ENCODE results near the gene GBE1.

Gene GBE1

DNA sequence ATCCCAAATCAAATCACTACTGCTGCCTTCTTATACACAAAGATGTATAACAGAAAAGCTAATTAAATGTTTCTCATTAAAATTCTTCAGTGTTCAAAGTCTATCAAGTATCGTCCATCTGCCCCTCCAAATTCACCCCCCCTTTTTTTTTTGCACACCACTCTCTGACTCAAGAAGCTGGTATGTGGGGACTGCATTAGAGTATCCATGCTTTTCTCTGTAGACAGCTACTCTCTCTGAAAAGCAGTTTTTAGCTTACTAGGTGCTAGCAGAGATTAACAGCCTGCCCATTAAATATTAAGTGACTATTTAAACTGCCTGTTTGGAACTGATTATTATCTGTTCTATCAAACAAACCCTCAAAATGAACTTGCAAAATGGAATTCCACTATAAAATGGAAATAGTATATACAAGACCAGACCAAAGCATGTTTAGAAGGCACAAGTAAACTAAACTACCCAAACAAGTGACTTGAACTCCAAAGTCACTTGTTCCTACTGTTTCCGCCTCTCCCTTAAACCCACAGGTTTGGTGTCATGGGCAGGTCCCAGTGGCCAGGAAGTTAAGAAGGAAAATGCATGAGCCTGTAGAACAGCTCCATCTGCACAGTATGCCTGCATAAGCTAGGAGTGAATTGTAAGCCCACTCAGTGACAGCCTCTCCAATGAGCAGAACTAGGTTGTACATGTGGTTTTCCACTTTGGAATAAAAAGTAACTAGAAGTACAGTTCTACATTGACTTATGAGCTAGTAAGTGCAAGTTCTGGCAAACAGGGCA, 32.5 kb downstream of the GBE1 start:
- Histone ChIP-seq H3K27ac (ENCODE audit: low read length) (no peak overlapping the region), H3K9me3 (ENCODE audit: insufficient read depth, low read length) (no peaks in the 10 kb centered on the region), H2AFZ (ENCODE audit: low read depth, low read length) (no peak overlapping the region), H3K4me3 (ENCODE audit: low read length) (no peak overlapping the region), H3K4me1 (ENCODE audit: low read length) (no peaks in the 10 kb centered on the region), H3K27me3 (ENCODE audit: low read depth, low read length) (no peaks in the 10 kb centered on the region), H3K79me2 (ENCODE audit: low read length) (no peaks in the 10 kb centered on the region), H3K4me2 (ENCODE audit: low read length) (no peak overlapping the region), H3K9ac (ENCODE audit: low read length) (no peak overlapping the region), H4K20me1 (ENCODE audit: insufficient read depth, low read length) (no peaks in the 10 kb centered on the region), H3K36me3 (replicated peaks; ENCODE audit: low read depth, low read length) (peaks cover 2% of the 10 kb centered on the region)
- TF ChIP-seq, protein P1, sequence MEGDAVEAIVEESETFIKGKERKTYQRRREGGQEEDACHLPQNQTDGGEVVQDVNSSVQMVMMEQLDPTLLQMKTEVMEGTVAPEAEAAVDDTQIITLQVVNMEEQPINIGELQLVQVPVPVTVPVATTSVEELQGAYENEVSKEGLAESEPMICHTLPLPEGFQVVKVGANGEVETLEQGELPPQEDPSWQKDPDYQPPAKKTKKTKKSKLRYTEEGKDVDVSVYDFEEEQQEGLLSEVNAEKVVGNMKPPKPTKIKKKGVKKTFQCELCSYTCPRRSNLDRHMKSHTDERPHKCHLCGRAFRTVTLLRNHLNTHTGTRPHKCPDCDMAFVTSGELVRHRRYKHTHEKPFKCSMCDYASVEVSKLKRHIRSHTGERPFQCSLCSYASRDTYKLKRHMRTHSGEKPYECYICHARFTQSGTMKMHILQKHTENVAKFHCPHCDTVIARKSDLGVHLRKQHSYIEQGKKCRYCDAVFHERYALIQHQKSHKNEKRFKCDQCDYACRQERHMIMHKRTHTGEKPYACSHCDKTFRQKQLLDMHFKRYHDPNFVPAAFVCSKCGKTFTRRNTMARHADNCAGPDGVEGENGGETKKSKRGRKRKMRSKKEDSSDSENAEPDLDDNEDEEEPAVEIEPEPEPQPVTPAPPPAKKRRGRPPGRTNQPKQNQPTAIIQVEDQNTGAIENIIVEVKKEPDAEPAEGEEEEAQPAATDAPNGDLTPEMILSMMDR (IDR thresholded peaks at IDR 0.05; ENCODE audit: low read depth, low read length), result no peak
- no peak for TF ChIP-seq EZH2phosphoT487 (IDR thresholded peaks at IDR 0.05; ENCODE audit: low read depth)

DNA sequence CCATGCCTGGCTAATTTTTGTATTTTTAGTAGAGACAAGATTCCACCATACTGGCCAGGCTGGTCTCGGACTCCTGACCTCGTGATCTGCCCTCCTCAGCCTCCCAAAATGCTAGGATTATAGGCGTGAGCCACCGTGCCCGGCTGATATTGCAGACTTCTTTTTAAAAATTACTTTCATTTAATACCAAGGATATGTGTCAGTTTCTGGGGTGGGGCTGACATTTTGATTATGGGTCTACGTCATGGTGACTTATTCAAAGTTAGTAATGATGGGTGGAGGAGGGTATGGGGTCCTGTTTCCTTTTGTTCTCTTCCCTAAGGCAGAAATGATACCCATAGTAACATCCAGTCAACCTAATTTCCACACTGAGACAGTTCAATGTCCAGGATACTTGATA, 34.7 kb downstream of the GBE1 start:
- H3K4me3 ChIP-seq (ENCODE audit: low read length), result no peak overlapping the region
- no peaks in the 10 kb centered on the region for H3K79me2 ChIP-seq (ENCODE audit: low read length)

DNA sequence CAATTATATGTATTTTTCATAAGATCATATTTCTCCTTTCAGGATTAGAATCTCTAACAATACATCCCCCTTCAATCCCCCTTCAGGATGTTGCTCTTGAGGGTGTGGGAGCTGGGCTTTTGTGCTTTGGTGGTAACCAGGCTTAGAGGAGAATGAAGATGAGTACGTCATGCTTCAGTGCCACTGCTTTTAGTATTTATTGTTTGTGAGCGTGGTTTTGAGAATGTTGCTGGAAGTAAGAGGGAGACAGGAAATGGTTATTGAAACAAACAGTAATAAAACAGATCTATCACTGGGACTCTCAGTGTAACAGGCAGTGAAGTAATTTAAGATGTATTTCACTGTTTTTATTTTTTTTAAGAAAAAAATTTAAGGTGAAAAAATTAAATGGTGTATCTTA, 35.3 kb downstream of the GBE1 start:
- no peak overlapping the region for H2AFZ ChIP-seq (ENCODE audit: low read depth, low read length)
- H3K4me3 ChIP-seq (ENCODE audit: low read length), result no peak overlapping the region
- no peaks in the 10 kb centered on the region for H3K9me3 ChIP-seq (ENCODE audit: insufficient read depth, low read length)
- no peak overlapping the region for H3K27ac ChIP-seq (ENCODE audit: low read length)
- H3K9ac ChIP-seq (ENCODE audit: low read length), result no peak overlapping the region
- no peaks in the 10 kb centered on the region for H3K4me1 ChIP-seq (ENCODE audit: low read length)
- peaks cover 2% of the 10 kb centered on the region for H3K36me3 ChIP-seq (replicated peaks; ENCODE audit: low read depth, low read length)
- TF ChIP-seq, protein P1 (IDR thresholded peaks at IDR 0.05; ENCODE audit: low read depth, low read length), result no peak
- no peak for TF ChIP-seq EZH2phosphoT487 (IDR thresholded peaks at IDR 0.05; ENCODE audit: low read depth)
- no peaks in the 10 kb centered on the region for H3K79me2 ChIP-seq (ENCODE audit: low read length)
- H4K20me1 ChIP-seq (ENCODE audit: insufficient read depth, low read length), result no peaks in the 10 kb centered on the region
- no peaks in the 10 kb centered on the region for H3K27me3 ChIP-seq (ENCODE audit: low read depth, low read length)
- H3K4me2 ChIP-seq (ENCODE audit: low read length), result no peak overlapping the region

More for the DNA sequence above, 34.7 kb downstream of the GBE1 start:
- peaks cover 2% of the 10 kb centered on the region for H3K36me3 ChIP-seq (replicated peaks; ENCODE audit: low read depth, low read length)
- no peaks in the 10 kb centered on the region for H3K9me3 ChIP-seq (ENCODE audit: insufficient read depth, low read length)
- no peak overlapping the region for H3K4me2 ChIP-seq (ENCODE audit: low read length)
- no peaks in the 10 kb centered on the region for H3K27me3 ChIP-seq (ENCODE audit: low read depth, low read length)
- H2AFZ ChIP-seq (ENCODE audit: low read depth, low read length), result no peak overlapping the region
- no peaks in the 10 kb centered on the region for H3K4me1 ChIP-seq (ENCODE audit: low read length)
- H3K27ac ChIP-seq (ENCODE audit: low read length), result no peak overlapping the region
- TF ChIP-seq, protein P1 (IDR thresholded peaks at IDR 0.05; ENCODE audit: low read depth, low read length), result no peak
- TF ChIP-seq EZH2phosphoT487 (IDR thresholded peaks at IDR 0.05; ENCODE audit: low read depth), result no peak
- no peaks in the 10 kb centered on the region for H4K20me1 ChIP-seq (ENCODE audit: insufficient read depth, low read length)
- H3K9ac ChIP-seq (ENCODE audit: low read length), result no peak overlapping the region

DNA sequence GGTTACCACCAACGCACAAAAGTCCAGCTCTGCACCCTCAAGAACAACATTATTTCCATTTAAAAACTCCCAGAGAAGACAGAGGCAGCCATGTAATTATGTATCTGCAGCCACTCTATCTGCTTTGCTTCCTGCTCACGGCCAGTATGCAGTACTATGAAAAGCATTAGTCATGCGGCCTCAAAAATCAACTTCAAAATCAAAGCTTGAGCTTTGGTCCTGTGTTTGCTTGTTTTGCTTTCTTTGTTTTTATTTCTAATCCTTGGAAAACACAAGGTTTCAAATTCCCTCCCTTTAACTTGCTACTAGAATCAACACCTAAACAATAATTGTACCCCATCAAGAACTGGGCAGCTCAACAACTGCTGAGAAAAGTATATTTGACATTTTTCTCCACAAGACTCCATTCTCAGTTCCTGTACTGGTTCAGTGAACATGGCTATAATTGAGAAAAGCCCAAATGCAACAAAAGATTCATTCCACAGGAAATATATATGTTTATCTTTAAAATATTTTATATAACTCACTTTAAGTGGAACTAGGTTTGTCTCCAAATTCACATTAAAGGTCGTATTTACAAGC, 37.6 kb downstream of the GBE1 start:
- no peaks in the 10 kb centered on the region for H3K4me1 ChIP-seq (ENCODE audit: low read length)
- no peaks in the 10 kb centered on the region for H3K79me2 ChIP-seq (ENCODE audit: low read length)
- H3K9ac ChIP-seq (ENCODE audit: low read length), result no peak overlapping the region
- no peak overlapping the region for H3K4me2 ChIP-seq (ENCODE audit: low read length)
- H3K36me3 ChIP-seq (replicated peaks; ENCODE audit: low read depth, low read length), result no peaks in the 10 kb centered on the region
- no peaks in the 10 kb centered on the region for H4K20me1 ChIP-seq (ENCODE audit: insufficient read depth, low read length)
- TF ChIP-seq, protein P1 (IDR thresholded peaks at IDR 0.05; ENCODE audit: low read depth, low read length), result no peak
- TF ChIP-seq EZH2phosphoT487 (IDR thresholded peaks at IDR 0.05; ENCODE audit: low read depth), result no peak
- no peak overlapping the region for H2AFZ ChIP-seq (ENCODE audit: low read depth, low read length)
- H3K4me3 ChIP-seq (ENCODE audit: low read length), result no peak overlapping the region
- no peaks in the 10 kb centered on the region for H3K9me3 ChIP-seq (ENCODE audit: insufficient read depth, low read length)
- H3K27me3 ChIP-seq (ENCODE audit: low read depth, low read length), result no peaks in the 10 kb centered on the region
- no peak overlapping the region for H3K27ac ChIP-seq (ENCODE audit: low read length)
